Measurements from ENCODE around the gene SPINK4. TPM values are rescaled to one million over a fixed set of nuclear protein-coding genes. Genes with fewer than 3 reads are reported as not detected.

Gene SPINK4
- polyA plus RNA-seq, 3 donors, result not detected

- no CpG with 5 or more reads among the region's 2 CpGs for WGBS (ENCODE audit: insufficient coverage)
- H3K36me3 Mint-ChIP-seq, result peaks cover 49 to 54% of the 10 kb centered on the region in 2 donors
These were observed 53.8 kb downstream of the SPINK4 start for GRCh38 chr9:33293782-33294181.

GRCh38 chr9:33294670-33295432, 54.9 kb downstream of the SPINK4 start:
- H3K9ac ChIP-seq (ENCODE audit: insufficient read depth, low read length, poor library complexity, severe bottlenecking), result no peak overlapping the region
- intact Hi-C loops (cut with micrococcal nuclease), result loop anchor here in 1 of 2 donors (10.0 kb wide), 1 partner anchor 180 kb away; the partner anchor contains the start of gene NOL6
- no peak for TF ChIP-seq CTCF (IDR thresholded peaks at IDR 0.05)
- no peak for DNase-seq
- 100% methylated on average over 4 of the region's 12 CpGs for WGBS (ENCODE audit: insufficient coverage)
- peaks cover 92% of the 10 kb centered on the region for H3K79me2 ChIP-seq (ENCODE audit: insufficient read depth, low read length)
- H3K27me3 ChIP-seq (ENCODE audit: control insufficient read depth in 2 of 2, insufficient read depth in 2 of 2, low read length in 2 of 2), result no peaks in the 10 kb centered on the region
- no peak overlapping the region for H3K4me3 ChIP-seq (replicated peaks in 1 of 3; ENCODE audit: low read depth in 2 of 3, low read length in 3 of 3)
- peak overlapping the region in 1 of 2 donors; percentile 100 for H3K27ac ChIP-seq (ENCODE audit: low read depth in 1 of 2, low read length in 2 of 2)
- H3K4me2 ChIP-seq (replicated peaks; ENCODE audit: extremely low read depth, low read length, poor library complexity, severe bottlenecking), result no peak overlapping the region
- H3K9me3 ChIP-seq (replicated peaks in 1 of 2; ENCODE audit: control insufficient read depth in 1 of 2, insufficient read depth in 1 of 2, low read length in 2 of 2), result no peaks in the 10 kb centered on the region
- peaks cover 31 to 39% of the 10 kb centered on the region in 2 donors for H3K4me1 ChIP-seq (ENCODE audit: control insufficient read depth in 1 of 2, insufficient read depth in 2 of 2, low read length in 2 of 2)
- Mint-ChIP-seq H3K27me3 (ENCODE audit: low read depth in 3 of 3) (no peaks in the 10 kb centered on the region), H3K4me3 (no peak overlapping the region), H3K4me1 (peaks cover 61% of the 10 kb centered on the region), H3K9me3 (no peaks in the 10 kb centered on the region), H3K36me3 (peaks cover 58 to 64% of the 10 kb centered on the region in 2 donors), H3K27ac (peak overlapping the region in 6 of 7 donors; percentile 37 to 81 (median 72))
- H4K20me1 ChIP-seq (ENCODE audit: insufficient read depth, low read length), result peaks cover 5% of the 10 kb centered on the region
- H2AFZ ChIP-seq (ENCODE audit: insufficient read depth, low read depth, low read length, poor library complexity, severe bottlenecking), result no peak overlapping the region
- peaks cover 25 to 71% of the 10 kb centered on the region in 2 donors for H3K36me3 ChIP-seq (replicated peaks in 1 of 2; ENCODE audit: control insufficient read depth in 1 of 2, insufficient read depth in 2 of 2, low read length in 2 of 2)

More at GRCh38 chr9:33293782-33294181, 53.8 kb downstream of the SPINK4 start:
- Histone ChIP-seq H3K9ac (ENCODE audit: insufficient read depth, low read length, poor library complexity, severe bottlenecking) (no peak overlapping the region), H3K27ac (ENCODE audit: low read depth in 1 of 2, low read length in 2 of 2) (peak overlapping the region in 1 of 2 donors; percentile 100), H3K9me3 (replicated peaks in 1 of 2; ENCODE audit: control insufficient read depth in 1 of 2, insufficient read depth in 1 of 2, low read length in 2 of 2) (no peaks in the 10 kb centered on the region), H3K4me1 (ENCODE audit: control insufficient read depth in 1 of 2, insufficient read depth in 2 of 2, low read length in 2 of 2) (peaks cover 39 to 48% of the 10 kb centered on the region in 2 donors), H3K4me2 (replicated peaks; ENCODE audit: extremely low read depth, low read length, poor library complexity, severe bottlenecking) (no peak overlapping the region), H3K4me3 (replicated peaks in 1 of 3; ENCODE audit: low read depth in 2 of 3, low read length in 3 of 3) (no peak overlapping the region), H3K36me3 (replicated peaks in 1 of 2; ENCODE audit: control insufficient read depth in 1 of 2, insufficient read depth in 2 of 2, low read length in 2 of 2) (peaks cover 20 to 62% of the 10 kb centered on the region in 2 donors), H2AFZ (ENCODE audit: insufficient read depth, low read depth, low read length, poor library complexity, severe bottlenecking) (no peak overlapping the region), H3K79me2 (ENCODE audit: insufficient read depth, low read length) (peaks cover 81% of the 10 kb centered on the region), H3K27me3 (ENCODE audit: control insufficient read depth in 2 of 2, insufficient read depth in 2 of 2, low read length in 2 of 2) (no peaks in the 10 kb centered on the region), H4K20me1 (ENCODE audit: insufficient read depth, low read length) (peaks cover 5% of the 10 kb centered on the region)
- no peak overlapping the region for H3K4me3 Mint-ChIP-seq
- H3K4me1 Mint-ChIP-seq, result peaks cover 57% of the 10 kb centered on the region
- no peaks in the 10 kb centered on the region for H3K9me3 Mint-ChIP-seq
- DNase-seq, result no peak
- H3K27ac Mint-ChIP-seq, result peak overlapping the region in 3 of 7 donors; percentile 3 to 72 (median 56)
- intact Hi-C loops (cut with micrococcal nuclease), result loop anchor here in 1 of 2 donors (10.0 kb wide), 1 partner anchor 181 kb away; the partner anchor contains the start of gene NOL6
- no peaks in the 10 kb centered on the region for H3K27me3 Mint-ChIP-seq (ENCODE audit: low read depth in 3 of 3)
- no peak for TF ChIP-seq CTCF (IDR thresholded peaks at IDR 0.05)
